Measurements from ENCODE around the gene SCCPDH. TPM values are rescaled to one million over a fixed set of nuclear protein-coding genes. Genes with fewer than 3 reads are reported as not detected.

Gene SCCPDH
- total RNA-seq, 1 donor from 2014 or later: 19.5 TPM

DNA sequence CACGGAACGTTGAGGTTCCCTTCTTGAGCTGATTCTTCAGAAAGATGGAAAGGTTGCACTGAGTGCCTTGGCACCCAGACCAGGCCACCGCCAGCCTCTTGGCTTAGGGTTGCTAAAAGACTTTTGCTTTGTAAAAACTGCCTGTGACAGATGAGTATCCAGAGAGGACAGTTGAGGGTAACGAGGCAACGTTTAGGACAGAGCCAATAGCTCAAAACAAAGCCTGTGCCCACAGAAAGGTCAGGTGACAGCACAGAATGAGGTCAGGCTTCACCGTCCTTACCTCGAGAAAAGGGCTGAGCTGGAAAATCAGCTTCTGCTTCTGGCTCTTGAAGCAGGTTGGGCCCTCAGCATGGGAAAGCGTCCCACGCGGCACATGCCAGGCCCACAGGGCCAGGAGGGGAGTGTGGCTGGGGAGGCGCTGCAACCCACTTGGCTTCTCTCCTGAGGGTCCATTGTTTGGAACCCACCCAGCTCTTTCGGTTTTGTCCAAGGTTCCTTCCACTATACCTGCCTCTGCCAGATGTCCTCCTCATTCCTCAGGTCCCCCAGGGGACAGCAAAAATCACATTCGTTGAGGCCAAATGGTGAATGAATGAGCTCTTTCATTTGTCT, 55.5 kb downstream of the SCCPDH start:
- H3K4me3 Mint-ChIP-seq (ENCODE audit: unreplicated experiment): no peak overlapping the region
- no peak for DNase-seq (ENCODE audit: low spot score)
- no peak overlapping the region for H3K27ac Mint-ChIP-seq (ENCODE audit: unreplicated experiment)
- peaks cover 10% of the 10 kb centered on the region for H3K4me1 Mint-ChIP-seq (ENCODE audit: unreplicated experiment)
- H3K36me3 Mint-ChIP-seq (ENCODE audit: low read depth, unreplicated experiment): peaks cover 13% of the 10 kb centered on the region
- H3K9me3 Mint-ChIP-seq (ENCODE audit: unreplicated experiment): no peaks in the 10 kb centered on the region
- peaks cover 2% of the 10 kb centered on the region for H3K27me3 Mint-ChIP-seq (ENCODE audit: unreplicated experiment)
- no peak for TF ChIP-seq CTCF (IDR thresholded peaks at IDR 0.05; ENCODE audit: unreplicated experiment)

GRCh38 chr1:246780264-246780663, 56.1 kb downstream of the SCCPDH start:
- H3K4me1 Mint-ChIP-seq (ENCODE audit: unreplicated experiment): peaks cover 16% of the 10 kb centered on the region
- H3K9me3 Mint-ChIP-seq (ENCODE audit: unreplicated experiment): no peaks in the 10 kb centered on the region
- H3K36me3 Mint-ChIP-seq (ENCODE audit: low read depth, unreplicated experiment): peaks cover 14% of the 10 kb centered on the region
- TF ChIP-seq CTCF (IDR thresholded peaks at IDR 0.05; ENCODE audit: unreplicated experiment): no peak
- peak overlapping the region; percentile 67 for H3K4me3 Mint-ChIP-seq (ENCODE audit: unreplicated experiment)
- H3K27me3 Mint-ChIP-seq (ENCODE audit: unreplicated experiment): peaks cover 6% of the 10 kb centered on the region
- DNase-seq (ENCODE audit: low spot score): no peak
- H3K27ac Mint-ChIP-seq (ENCODE audit: unreplicated experiment): no peak overlapping the region

DNA sequence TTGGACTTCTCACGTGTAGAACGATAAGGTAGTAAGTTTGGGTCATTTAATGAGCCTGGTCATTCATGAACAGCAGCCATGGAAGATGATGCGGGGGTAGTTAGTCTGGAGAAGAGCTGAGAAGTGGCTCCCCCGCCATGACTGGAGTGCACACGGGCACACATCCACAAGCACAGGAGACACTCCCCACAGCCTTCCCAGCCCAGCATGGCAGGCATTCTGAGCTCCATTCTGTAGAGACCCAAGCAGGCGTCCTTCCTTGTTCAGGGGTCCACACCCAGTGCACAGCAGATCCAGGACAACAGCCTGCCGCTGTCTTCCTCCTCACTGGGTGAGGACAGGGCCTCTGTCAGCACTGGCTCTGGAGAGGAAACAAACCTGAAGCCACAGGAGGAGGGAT, 57.0 kb downstream of the SCCPDH start:
- no peak overlapping the region for H3K27ac Mint-ChIP-seq (ENCODE audit: unreplicated experiment)
- peaks cover 22% of the 10 kb centered on the region for H3K4me1 Mint-ChIP-seq (ENCODE audit: unreplicated experiment)
- no peak for DNase-seq (ENCODE audit: low spot score)
- H3K36me3 Mint-ChIP-seq (ENCODE audit: low read depth, unreplicated experiment): peaks cover 17% of the 10 kb centered on the region
- no peak for TF ChIP-seq CTCF (IDR thresholded peaks at IDR 0.05; ENCODE audit: unreplicated experiment)
- no peak overlapping the region for H3K4me3 Mint-ChIP-seq (ENCODE audit: unreplicated experiment)
- peaks cover 4% of the 10 kb centered on the region for H3K9me3 Mint-ChIP-seq (ENCODE audit: unreplicated experiment)
- H3K27me3 Mint-ChIP-seq (ENCODE audit: unreplicated experiment): peaks cover 12% of the 10 kb centered on the region

DNA sequence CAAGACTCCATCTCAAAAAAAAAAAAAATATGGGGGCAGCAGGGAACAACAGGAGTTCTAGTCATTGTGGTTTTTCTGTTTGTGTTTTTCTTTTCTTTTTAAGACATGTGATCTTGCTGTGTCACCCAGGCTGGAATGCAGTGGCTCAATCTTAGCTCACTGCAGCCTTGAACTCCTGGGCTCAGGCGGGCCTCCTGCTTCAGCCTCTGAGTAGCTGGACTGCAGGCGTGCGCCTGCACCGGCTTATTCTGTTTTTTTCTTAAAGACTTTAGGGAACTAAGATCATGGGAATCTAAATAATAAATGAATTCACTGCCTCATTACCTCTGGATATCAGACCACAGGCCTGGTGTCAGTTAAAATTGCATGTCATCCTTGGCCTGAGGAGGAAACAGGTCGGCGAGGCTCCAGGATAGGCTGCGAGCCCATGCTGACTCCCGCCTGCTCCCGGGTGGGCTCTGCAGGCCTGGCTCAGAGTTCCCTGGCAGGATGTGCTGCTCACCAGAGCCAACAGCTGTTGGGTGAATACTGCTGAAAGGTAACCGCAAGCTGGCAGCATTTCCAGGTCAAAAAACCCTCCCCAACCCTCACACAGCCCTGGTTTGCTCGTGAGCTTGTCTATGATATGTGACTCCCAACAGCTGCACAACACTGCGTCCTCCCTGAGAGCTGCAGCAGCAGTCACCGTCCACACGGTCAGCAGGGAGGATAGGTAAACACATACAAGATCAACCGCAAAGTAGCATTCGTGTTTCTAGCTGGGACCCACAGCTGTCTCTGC, 58.1 kb downstream of the SCCPDH start:
- H3K9me3 Mint-ChIP-seq (ENCODE audit: unreplicated experiment): peaks cover 4% of the 10 kb centered on the region
- no peak for DNase-seq (ENCODE audit: low spot score)
- H3K4me3 Mint-ChIP-seq (ENCODE audit: unreplicated experiment): no peak overlapping the region
- H3K27me3 Mint-ChIP-seq (ENCODE audit: unreplicated experiment): peaks cover 13% of the 10 kb centered on the region
- H3K36me3 Mint-ChIP-seq (ENCODE audit: low read depth, unreplicated experiment): peaks cover 13% of the 10 kb centered on the region
- no peak for TF ChIP-seq CTCF (IDR thresholded peaks at IDR 0.05; ENCODE audit: unreplicated experiment)
- no peak overlapping the region for H3K27ac Mint-ChIP-seq (ENCODE audit: unreplicated experiment)
- H3K4me1 Mint-ChIP-seq (ENCODE audit: unreplicated experiment): peaks cover 22% of the 10 kb centered on the region

Measured in endothelial cell (in vitro differentiated cells).